Non-pigmented ciliary epithelial cell (primary cell): ENCODE data around the gene CYFIP2.
A peak's percentile ranks its signal among the peaks of the same experiment; 100 is the strongest.
"Not testable (repeated sequence)": the region's sequence is repeated elsewhere in the genome, so short reads cannot be mapped to it uniquely, and the experiment has no call there.

Experiments used
- DNase-seq: peaks from one replicate; pipeline ENCODE4 v3.0.0-alpha.2; 2010; ENCODE audit warnings: low read depth

Gene CYFIP2

DNA sequence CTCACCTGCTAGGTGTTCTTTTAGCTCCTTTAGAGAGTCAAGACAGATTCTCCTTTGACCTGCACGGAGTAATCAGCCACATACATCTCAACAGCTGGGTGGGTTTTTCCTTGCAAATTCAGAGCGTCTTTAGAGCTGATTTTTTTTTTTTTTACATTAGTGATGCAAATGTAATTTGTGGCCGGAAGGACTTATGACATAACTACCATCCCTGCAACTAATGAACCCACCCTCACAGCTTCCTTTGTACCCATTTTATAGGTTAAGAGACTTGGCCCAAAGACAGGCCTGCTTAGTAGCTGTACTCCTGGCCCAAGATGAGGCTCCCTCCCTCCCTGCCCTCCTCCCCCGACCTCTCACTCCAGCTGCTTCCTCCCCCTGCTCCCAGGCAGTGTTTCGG, 124.2 kb downstream of the CYFIP2 start:
- DNase-seq, result no peak

DNA sequence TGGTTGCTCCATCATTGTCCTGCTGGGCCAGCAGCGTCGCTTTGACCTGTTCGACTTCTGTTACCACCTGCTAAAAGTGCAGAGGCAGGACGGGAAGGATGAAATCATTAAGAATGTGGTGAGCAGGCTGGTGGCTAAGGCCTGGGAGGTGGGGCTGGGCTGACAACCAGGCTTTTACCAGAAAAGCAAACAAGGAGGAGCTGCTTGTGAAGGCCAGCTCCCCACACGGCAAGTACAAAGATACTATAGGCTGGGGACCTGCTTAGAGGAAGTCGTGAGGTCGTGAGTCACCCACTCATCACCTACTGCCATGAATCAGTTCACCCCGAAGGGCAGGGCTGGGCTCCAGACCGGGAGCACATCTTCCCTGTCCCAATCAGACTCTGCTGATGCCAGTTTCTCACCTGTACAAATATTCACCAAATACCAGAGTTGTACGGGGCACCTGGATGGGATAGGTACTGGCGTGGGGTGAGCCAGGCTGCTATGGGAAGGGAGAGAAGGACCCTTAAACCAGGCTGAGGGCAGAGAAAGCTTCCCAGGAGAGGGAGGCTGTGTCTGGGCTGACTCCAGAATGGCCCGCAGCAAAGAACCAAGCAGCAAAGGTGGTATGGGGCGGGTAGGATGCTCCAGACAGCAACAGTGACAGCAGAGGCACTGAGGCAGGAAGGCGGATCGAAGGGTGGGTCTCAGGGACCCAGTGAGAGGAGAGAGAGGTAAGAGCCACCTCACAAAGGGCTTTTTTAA, 124.8 kb downstream of the CYFIP2 start:
- peak; percentile 84 for DNase-seq

DNA sequence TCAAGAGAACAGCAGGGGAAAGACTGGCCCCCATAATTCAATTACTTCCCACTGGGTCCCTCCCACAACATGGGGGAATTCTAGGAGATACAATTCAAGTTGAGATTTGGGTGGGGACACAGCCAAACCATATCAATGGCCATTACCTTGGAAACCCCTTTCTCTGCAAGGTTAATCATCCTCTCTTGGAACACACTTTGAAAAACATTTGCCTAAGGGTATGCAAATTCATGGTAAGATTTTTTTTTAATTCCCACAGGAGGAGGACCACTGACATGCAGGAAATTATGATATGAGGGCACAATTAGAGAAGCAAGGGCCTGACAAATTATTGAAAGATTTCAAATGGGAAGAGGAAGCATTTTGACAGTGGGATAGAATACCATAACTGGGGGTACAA, 132.4 kb downstream of the CYFIP2 start:
- DNase-seq, result no peak

DNA sequence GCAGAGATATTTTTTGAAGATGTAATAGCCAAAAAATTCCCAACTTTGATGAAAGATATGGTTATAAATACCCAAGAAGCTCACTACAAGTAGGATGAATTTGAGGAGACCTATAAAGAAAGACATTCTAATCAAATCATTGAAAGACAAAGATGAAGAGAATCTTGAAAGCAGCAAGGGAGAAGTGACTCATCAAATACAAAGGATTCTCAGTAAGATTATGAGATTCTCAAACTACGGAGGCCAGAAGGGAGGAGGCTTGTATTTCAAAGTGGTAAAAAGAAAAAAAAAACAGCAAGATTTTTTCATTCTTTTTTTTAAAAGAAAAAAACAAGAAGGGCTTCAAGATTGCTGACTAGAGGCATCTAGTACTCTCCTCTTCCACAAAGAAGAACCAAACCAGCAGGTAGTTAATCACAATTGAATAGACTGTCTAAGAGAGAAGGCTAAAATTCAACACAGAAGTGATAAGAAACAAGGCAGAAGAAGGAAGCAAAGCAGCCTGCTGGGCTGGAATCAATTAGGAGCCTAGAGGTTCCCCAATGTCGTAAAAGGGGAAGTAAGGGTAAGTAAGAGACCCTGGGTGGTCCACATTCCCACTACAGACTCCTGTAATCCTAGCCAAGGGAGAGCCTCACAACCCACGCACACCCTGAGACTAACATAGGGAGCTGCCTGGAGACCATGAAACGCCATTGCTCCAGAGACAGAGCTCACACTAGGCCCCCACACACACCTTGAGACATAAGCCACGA, 135.0 kb downstream of the CYFIP2 start:
- no peak for DNase-seq

DNA sequence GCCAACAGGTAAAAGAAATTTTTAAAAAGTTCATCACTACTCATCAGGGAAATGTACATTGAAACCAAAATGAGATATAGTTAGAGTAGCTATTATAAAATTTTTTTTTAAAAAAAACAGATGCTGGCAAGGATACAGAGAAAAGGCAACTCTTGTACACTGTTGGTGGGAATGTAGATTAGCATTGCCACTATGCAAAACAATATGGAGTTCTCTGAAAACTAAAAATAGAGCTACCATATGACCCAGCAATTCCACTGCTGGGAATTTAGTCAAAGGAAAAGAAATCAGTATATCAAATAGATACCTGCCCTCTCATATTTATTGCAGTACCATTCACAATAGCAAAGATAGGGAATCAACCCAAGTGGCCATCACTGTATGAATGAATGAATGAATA, 149.9 kb downstream of the CYFIP2 start:
- no peak for DNase-seq

DNA sequence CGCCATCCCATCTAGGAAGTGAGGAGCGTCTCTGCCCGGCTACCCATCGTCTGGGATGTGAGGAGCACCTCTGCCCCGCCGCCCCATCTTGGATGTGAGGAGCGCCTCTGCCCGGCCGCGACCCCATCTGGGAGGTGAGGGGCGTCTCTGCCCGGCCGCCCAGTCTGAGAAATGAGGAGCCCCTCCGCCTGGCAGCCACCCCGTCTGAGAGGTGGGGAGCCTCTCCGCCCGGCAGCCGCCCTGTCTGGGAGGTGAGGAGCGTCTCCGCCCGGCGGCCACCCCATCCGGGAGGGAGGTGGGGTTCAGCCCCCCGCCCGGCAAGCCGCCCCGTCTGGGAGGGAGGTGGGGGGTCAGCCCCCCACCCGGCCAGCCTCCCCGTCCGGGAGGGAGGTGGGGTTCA, 153.6 kb downstream of the CYFIP2 start:
- not testable (repeated sequence) for DNase-seq

DNA sequence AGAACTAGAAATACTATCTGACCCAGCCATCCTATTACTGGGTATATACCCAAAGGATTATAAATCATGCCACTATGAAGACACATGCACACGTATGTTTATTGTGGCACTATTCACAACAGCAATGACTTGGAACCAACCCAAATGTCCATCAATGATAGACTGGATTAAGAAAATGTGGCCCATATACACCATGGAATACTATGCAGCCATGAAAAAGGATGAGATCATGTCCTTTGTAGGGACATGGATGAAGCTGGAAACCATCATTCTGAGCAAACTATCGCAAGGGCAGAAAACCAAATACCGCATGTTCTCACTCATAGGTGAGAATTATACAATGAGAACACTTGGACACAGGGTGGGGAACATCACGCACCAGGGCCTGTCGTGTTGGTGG, 164.0 kb downstream of the CYFIP2 start:
- DNase-seq, result not testable (repeated sequence)

DNA sequence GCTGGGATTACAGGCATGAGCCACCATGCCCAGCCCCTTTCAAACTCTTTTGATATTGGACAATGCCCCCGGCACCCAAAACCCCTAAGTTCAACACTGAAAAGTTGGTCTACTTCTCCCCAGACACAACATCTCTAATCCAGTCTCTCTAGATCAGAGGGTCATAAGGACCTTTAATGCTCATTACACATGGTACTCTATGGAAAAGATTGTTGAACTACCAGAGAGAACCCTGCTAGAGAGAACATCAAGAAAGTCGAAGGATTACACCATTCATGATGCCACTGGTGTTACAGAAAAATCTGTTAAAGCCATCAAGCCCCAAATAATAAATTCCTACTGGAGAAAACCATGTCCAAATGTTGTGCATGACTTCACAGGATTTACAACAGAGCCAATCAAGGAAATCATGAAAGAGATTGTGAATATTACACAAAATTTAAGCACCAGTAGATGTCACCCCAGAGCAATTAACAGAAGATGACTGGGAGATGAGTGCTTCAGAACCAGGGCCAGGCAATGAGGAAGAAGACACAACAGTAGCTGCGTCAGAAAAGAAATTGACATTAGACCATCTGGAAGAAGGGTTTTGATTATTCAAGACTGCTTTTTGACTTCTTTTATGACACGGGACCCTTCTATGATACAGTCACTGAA, 165.7 kb downstream of the CYFIP2 start:
- peak; percentile 30 for DNase-seq

DNA sequence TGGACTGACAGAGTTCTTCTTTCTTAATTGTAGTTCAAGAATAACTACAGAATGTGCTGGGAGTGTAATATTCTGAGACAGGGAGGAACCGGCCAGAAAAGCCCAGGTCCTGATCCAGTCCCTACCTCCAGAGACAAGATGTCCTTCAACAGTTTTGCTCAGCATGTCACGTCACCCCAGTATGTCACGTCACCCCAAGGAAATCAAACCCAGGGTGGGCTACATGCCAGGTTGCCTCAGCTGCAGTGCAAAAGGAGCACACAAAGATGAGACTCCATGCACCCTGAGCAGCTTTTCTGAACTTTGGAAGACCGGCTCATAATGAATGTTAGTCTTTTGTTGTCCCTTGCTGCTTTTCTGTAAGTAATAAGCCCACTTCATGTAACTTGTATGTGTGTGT, 168.2 kb downstream of the CYFIP2 start:
- no peak for DNase-seq

DNA sequence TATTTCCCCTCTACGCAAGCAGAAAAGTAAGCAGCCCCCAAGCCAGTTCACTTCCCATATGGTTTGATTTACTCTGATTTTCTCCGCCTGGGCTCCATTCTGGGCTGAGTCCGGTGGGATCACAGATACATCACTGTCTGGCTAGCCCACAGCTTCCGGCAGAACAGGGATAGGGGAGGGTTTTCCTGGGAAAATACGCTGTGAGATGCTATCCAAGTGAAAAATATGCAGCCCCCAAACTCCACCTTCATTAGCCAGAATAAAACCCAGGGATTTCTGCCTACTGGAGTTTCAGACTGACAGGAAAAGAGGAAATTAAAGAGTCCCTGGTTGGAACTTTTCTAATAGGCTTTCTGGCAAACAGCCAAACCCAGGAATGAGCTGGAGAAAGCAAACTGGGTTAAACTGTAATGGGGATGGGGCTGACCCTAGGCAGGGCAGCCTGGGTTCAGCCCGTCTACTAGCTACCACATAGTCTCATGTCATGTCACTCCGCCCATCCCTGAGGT, 177.2 kb downstream of the CYFIP2 start:
- no peak for DNase-seq

DNA sequence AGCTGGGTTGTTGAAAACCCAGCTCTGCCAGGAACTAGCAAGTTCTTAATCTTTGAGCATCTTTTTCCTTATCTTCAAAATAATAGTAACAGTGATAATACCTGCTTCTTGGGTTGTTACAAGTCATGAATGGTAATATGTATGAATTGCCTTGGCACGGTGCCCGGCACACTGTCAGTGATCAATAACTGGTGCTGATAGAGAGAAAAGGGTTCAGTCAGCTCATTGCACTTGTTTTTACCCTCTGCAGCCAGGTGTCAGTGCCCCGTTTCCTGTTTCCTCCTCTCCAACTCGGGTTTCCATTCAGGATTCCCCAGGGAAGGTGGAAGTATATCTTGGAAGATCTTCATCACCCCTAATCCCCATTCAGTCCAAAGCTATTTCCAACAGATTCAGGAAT, 178.3 kb downstream of the CYFIP2 start:
- DNase-seq, result no peak
